GOT3 (cell line): ENCODE data around the gene IFNAR1.
"Not testable (repeated sequence)": the region's sequence is repeated elsewhere in the genome, so short reads cannot be mapped to it uniquely, and the experiment has no call there.

Experiments
- DNase-seq: peaks from one replicate; lab custom pipeline; 2025; ENCODE audit warnings: mixed read lengths; lab: John Stamatoyannopoulos, UW

IFNAR1 gene

DNA sequence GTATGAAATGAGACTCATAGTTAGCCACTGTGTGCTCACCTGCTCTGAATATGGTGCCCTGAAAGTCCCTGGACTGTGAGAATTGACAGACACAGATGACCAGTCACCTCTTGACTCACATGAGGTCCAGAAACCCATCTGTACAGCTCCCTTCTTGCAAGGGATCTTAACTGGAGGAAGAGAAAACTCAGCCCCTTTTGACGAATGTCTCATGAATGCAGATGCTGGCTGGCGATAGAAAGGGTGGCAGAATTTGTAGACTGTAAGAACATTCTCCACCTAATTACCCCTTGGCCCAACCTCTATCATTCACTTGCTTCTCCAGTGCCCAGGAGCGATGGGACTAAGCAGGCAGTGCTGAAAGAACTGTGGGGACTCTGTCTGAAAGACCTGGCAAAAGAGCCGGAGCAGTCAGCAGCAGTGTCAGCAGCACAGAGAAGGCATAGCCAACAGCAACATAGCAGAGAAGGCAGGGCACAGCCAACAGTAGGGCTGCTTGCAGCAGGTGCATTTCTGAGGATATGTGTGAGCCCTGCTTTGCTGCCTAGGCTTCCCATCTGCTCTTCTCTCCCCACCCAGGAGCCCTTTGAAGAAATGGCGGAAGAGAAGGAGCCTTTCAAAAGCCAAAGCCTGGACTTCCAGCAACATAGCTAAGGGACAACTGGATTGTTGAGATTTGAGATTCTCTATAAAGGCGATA is 52.6 kb downstream of the IFNAR1 start:
- no peak for DNase-seq

DNA sequence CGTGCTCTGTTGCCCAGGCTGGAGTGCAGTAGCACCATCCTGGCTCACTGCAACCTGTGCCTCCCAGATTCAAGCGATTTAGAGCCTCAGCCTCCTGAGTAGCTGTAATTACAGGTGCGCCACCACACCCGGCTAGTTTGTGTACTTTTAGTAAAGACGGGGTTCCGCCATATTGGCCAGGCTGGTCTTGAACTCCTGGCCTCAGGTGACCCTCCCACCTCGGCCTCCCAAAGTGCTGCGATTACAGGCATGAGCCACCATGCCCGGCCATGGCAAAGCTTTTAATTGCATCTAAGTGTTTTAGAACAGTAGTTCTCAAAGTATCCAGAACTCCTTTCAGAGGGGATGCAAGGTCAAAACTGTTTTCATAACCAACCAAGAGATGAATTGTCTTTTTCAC is 53.3 kb downstream of the IFNAR1 start:
- DNase-seq: no peak

DNA sequence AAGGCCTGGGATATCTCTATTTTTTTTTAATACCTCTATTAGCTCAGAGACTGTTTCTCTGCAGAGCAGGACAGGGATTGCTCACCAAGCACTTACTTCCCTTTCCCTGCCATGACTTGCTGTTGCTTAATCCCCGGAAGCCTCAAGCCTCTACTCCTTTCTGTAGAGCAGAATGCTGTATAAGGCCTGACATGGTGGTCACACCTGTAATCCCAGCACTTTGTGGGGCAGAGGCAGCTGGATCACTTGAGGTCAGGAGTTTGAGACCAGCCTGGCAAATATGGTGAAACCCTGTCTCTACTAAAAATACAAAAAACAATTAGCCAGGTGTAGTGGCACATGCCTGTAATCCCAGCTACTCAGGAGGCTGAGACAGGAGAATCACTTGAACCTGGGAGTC is 55.2 kb downstream of the IFNAR1 start:
- not testable (repeated sequence) for DNase-seq

DNA sequence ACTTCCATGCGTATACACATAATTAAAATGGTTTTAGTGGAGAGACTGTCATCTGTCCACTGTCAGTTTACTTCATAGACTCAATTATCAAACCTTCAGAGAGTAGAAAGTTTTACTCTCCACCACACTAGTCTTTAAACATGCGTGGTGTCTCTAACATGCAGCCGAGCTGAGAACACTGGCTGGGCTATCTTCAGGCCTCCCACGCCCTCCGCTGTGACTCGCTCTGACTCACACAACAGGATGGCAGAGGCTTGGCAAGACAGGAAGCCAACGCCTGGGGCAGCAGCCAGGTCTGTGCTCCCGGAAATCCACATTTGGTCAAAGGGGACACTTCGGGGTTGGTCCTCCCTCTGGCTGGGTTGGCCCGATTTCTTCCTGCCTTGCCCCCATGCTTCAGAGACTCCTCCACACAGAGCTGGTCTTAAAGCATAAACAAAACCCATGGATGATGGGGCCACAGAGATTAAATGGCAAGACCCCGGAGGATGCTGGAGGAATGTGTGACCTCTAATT is 55.8 kb downstream of the IFNAR1 start:
- peak; percentile 69 for DNase-seq

DNA sequence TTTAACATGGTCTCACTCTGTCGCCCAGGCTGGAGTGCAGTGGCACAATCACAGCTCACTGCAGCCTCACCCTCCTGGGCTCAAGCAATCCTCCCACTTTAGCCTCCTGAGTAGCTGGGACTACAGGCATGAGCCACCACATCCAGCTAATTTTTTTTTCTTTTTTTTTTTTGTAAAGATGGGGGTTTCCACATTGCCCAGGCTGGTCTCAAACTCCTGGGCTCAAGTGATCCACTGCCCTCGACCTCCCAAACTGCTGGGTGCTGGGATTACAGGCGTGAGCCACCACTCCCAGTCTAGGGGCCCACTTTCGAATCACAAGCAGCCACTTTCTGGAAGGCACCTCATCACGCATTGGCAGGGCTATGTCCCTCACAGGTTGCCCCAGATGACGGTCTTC is 56.6 kb downstream of the IFNAR1 start:
- not testable (repeated sequence) for DNase-seq

DNA sequence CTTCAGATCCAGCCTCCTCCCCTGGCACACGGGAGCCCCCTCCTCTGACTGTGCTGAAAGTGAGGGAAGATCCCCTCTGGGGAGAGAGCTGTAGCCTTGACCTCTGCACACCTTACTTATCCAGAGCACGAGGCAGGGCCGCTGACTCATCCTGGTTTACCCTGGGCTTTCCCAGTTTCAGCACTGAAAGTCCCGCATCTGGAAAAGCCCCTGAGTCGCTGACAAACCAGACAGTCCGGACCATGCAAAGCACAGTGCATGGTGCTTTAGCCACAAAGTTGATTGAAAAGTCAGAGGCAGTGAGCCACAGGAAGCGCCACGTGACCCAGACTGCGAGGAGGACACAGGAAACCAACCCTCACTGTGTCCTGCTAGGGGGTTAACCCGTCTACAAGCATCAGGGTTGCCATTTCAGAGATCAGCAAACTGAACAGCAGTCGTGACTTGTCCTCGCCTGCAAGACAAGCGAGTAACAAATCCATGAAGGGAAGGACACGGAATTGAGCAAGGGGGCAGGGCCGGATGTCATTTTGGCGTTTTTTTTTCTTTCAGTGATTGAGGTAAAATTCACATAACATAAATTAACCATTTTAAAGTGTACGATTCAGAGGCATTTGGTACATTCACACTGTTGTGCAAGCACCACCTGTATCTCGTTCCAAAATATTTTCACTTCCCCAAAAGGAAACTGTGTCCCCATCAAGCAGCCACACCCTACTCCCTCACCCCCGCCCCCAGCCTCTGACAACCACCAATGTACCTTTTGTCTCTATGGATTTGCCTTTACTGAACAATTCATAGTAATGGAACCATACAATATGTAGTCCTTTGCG is 58.5 kb downstream of the IFNAR1 start:
- no peak for DNase-seq

DNA sequence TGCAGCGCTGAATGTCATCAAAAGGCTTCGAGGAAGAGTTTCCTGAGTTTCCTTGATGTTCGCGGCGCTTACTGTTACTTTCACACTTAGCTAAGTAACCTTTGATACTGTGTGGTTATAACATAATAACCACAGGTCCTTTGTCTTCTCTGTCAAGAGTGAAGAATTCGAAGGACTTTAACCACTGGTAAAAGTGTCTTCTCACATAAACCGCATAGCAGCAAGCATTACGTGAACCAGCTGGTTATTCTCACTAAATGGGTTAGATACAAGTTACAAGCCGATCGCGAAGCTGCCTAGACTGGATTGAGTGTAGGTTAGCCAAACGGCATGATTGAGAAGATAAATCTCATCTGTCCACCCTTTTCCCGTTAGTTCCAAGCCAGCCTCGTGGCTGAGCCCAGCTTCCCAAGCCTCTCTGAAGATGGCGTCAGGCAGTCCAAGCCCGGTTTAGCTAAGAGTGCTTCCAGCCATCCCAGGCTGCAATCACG is 60.1 kb downstream of the IFNAR1 start:
- DNase-seq: no peak

DNA sequence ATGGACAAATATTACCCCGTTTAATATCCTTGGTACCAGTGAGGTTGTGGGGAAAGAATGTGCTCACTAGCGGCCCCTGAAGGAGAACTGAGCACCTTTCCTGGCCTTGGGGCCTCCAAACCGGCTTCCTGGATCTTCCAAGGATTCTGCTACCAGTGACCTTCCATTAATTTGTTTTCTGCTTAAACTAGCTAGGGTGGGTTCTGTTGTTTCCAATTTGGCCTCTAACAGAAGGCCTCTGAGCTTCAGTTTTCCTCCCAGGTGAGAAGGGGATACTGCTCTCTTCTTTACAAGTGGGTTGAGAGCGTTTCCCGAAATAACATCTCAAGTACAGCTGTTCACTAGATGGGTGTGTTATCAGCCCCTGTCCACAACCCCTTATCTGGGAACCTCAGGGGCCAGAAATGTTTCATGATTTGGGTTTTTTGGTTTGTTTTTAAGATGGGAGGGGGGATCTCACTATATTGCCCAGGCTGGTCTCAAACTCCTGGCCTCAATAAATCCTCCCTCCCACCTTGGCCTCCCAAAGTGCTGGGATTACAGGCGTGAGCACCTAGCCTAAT is 61.5 kb downstream of the IFNAR1 start:
- no peak for DNase-seq

DNA sequence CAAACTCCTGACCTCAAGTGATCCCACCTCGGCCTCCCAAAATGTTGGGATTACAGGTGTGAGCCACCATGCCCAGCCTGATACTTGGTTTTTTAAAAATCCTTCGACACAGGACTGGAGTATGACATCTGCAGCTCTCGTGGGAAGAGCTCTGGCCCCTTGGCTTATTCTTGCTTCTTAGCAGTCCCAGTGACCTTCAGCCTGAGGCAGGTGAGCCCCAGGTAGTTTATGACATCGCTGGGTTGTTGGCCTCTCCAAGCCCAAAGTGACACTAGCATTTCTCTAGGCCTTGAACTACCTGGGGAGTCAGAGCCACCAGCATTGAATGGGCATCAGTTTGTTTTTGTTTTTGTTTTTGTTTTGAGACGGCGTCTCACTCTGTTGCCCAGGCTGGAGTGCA is 62.5 kb downstream of the IFNAR1 start:
- no peak for DNase-seq

DNA sequence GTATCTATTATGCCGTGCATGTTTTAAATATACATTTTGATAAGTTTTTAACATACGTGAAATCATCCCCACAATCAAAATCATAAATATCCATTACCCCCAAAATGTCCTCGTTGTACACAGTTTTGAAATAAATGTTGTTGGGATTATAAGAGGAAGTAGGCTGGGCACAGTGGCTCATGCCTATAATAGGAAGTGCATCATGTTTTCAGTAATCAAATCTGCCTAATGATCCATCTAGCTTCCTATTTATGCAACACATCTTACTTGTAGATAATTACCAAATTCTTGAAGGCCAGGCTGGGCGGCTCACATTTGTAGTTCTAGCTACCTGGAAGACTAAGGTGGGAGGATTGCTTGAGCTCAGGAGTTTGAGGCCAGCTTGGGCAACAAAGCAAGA is 63.4 kb downstream of the IFNAR1 start:
- DNase-seq: no peak

DNA sequence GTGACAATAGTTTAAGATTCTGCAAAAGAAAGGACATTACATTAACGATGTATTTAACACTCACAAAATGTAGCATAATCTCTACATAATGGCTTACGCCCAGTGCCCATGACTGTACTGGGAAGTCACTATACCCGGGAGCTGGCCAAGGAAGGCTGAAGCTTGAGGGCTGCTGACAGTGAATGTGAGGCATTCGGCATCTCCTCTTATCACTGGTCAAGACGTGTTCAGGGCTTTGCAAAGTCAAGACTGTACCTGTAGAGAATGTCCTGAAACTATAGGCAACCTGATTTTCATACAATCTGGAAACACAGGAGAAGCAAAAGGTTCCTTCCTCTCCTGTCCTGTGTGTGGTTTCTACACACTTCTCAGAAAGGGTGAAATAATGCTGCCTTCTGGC is 65.7 kb downstream of the IFNAR1 start:
- DNase-seq: no peak

DNA sequence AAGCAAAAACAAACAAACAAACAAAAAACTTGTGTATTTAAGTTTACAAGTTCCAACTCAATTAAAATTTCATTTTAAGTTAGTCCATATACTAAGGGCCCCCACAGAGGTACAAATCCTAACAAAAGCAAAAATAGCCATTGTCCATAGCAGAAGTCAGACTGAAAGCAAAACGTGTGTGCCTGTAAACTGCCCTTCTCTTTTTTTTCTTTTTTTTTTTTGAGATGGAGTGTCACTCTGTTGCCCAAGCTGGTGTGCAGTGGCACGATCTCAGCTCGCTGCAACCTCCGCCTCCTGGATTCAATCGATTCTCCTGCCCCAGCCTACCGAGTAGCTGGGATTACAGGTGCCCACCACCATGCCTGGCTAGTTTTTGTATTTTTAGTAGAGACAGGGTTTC is 66.9 kb downstream of the IFNAR1 start:
- no peak for DNase-seq

DNA sequence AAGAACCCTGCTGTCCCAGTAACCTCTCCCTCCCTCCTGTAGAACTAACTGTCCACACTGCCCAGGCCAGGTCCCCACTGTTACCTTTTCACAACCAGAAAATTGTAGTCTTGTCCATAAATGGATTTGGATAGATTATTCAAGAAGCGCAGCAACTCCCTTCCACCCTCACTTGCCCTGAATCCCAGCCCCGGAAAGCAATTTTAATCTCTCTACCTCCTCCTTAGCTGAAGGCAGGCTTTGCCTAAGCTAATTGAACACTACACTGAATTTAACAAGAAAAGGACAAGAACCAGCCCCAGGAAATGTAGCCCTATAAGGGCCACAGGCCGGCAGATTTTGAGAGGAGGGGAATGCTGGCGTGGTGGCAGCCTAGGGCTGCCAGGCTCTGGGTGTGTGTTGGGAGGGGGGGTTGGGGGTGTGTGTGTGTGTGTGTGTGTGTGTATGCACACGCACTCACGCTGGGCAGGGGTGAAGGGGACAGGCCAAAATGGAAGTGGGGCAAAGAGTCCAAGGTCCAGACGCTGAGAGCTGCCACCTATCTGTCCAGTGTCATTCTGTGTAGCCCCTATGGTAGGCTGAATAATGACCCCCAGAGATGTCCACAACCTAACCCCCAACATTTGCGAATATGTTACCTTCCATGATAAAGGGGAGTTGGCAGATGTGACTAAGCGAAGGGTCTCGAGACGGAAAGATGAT is 67.7 kb downstream of the IFNAR1 start:
- no peak for DNase-seq

DNA sequence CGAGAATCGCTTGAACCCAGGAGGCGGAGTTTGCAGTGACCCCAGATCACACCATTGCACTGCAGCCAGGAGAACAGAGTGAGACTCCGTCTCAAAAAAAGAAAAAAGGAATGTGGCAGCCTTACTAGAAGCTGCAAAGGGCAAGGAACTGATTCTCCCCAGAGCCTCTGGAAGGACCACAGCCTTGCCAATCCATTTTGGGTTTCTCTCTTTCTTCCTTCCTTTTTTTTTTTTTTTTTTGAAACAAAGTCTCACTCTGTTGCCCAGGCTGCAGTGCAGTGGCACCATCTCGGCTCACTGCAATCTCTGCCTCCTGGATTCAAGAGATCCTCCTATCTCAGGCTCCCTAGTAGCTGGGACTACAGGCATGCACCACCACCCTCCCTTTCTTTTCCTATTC is 68.6 kb downstream of the IFNAR1 start:
- DNase-seq: no peak

DNA sequence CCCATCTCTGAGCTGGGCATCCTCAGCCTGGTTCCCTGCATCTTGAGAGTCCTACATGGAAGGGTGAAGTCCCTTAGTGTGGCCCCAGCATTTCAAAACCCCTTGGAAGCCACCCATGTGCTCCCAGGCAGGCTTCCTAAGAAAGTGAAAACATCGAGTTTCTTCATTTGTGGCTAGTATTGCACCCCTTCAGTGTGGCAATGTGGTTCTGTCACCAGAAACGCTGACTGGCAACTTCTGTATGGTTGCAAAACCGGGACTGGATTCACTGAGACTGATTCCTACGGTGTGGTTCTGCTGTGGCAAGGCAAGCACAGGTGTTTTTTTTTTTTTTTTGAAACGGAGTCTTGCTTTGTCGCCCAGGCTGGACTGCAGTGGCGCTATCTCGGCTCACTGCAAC is 69.5 kb downstream of the IFNAR1 start:
- no peak for DNase-seq

DNA sequence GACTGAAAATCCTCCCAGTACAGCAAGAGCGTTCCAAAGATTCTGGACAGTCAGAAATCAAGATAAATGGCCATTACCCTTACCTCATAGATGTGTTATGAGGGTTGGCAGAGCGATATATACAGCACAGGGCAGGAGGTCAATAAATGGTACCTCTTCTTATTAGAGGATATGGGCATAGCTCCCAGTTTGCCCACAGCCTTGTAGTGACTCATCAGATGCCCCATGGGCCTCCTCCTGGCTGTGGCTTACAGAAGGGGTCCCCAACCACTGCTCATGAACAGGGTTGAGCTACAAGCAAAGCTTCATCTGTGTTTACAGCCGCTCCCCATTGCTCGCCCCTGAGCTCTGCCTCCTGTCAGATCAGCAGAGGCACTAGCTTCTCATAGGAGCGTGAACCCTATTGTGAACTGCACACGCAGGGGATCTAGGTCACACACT is 71.1 kb downstream of the IFNAR1 start:
- no peak for DNase-seq

DNA sequence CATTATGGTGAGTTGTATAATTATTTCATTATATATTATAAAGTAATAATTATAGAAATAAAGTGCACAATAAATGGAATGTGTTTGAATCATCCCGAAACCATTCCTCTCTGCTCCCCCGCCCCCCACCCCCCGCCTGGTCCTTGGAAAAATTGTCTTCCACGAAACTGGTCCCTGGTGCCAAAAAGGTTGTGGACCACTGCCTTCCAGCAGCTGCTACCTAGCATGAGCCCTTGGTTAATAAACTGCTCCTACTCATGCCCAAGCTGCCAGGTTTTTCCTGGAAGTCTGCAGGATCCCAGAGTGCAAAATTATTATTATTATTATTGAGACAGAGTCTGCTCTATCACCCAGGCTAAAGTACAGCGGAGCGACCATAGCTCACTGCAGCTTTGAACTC is 71.7 kb downstream of the IFNAR1 start:
- no peak for DNase-seq

DNA sequence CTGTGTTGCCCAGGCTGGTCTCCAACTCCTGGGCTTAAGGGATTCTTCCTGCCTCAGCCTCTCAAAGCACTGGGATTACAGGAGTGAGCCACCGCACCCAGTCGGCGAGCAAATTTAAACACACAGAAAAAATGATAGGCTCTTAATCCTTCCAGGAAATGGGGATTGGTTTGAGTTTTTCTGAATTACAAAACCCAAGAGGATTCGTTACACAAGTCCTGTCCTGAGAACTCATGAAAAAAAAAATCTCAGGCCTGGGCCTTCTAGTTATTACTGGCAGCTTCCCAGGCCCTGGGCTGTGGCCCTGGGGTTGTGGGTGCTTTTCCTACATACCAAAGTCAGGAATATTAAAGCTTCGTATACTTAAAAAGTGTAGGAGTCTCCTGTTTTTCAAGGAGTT is 72.2 kb downstream of the IFNAR1 start:
- DNase-seq: no peak

DNA sequence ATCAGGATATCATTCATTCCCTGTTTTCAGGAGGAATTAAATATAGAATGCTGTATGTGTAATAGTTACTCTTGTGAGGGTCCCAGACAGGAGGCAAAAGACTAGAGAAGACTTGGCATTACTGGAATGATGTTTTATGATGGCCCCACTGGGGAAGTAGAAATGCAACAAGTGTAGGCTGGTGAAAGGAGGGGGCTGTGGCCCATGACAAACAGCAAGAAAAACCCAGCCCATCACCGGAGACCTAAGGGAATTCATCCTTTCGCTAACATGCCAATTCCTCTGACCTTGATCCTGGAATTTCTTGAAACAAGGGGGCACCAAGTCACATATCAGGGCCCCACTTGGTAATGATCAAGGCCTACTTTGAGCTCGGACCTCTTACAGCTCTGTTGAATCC is 72.9 kb downstream of the IFNAR1 start:
- no peak for DNase-seq

DNA sequence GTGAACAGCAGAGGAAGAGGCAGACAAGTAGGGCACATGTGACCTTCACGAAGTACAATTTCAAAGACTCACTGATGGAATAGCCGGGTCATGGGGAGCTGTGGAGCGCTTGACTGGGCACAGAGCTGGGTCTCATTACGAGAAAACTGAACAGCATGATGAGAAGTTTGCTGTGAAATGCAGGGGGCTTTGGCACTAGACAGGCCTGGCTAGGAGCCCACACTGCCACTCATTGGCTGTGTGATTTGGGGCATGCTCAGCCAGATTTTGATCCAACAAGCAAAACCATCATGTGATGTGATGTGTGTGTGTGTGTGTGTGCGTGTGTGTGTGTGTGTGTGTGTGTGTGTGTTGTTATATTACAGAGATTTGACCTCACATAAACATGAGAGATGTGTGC is 73.6 kb downstream of the IFNAR1 start:
- DNase-seq: no peak

DNA sequence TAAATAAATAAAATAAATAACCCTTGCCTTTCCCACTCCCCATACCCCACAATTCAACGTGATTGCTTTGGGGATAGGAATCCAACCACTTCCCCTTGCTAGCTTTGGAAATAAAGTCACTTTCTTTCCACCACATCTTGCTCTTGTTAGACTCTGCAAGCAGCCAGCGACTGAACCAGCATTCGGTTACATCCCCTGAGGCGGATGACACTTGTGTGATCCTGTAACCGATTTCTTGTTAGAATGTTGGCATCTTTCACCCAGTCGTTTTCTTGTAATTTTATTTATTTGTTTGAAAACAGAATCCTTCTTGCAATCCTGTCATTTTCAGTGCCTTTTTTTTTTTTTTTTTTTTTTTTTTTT is 76.8 kb downstream of the IFNAR1 start:
- no peak for DNase-seq
